ENCODE data around the gene ANGPTL2.

Gene ANGPTL2, protein sequence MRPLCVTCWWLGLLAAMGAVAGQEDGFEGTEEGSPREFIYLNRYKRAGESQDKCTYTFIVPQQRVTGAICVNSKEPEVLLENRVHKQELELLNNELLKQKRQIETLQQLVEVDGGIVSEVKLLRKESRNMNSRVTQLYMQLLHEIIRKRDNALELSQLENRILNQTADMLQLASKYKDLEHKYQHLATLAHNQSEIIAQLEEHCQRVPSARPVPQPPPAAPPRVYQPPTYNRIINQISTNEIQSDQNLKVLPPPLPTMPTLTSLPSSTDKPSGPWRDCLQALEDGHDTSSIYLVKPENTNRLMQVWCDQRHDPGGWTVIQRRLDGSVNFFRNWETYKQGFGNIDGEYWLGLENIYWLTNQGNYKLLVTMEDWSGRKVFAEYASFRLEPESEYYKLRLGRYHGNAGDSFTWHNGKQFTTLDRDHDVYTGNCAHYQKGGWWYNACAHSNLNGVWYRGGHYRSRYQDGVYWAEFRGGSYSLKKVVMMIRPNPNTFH

DNA sequence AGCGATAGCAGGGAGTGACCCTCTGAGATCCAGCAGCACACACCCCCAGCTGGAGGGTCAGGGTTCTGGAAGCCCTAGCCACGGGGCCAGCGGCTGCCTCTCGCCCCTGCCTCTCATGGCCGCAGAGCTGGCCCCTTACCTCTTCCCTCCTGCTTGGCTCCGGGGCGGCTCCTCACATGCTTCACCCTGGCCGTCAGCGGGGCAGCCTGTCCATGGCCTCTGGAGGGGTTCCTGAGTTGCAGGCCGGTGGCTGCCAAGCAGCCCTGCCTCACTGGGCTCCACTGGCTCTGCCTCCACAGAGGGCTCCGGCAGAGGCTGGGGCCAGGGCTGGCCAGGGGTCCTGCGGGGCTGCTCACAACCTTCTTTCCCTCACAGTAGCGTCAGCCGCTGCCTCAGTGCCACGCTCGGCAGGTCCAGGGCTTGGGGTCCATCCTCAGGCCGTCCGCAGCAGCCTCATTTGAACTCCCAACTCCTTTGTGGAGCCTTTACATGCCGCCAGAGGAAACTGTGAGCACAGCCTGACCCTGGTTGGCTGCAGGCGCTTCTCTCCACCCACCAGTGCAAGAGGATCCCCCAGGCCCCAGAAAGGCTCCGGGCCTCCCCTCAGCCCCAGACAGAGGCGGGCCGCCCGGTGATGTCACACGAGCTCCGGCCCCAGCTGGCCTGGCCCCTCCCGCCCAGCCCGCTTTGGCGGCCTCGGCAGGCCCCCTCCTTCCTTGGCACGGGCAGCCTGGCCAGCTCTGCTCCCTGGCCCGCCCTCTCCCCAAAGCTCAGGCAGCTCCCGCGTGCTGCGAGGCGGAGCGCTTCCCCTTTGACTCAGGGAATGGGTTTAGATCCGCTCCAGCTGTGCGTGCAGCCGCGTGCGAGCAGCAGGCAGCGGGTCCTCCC is at the start of gene ANGPTL2:
Gene ANGPTL2 (minus strand): TSS at position 460 of the 888 bp plus-strand sequence. CDS start 13,904 bp downstream, outside the sequence.
- DNase-seq, result no peak

DNA sequence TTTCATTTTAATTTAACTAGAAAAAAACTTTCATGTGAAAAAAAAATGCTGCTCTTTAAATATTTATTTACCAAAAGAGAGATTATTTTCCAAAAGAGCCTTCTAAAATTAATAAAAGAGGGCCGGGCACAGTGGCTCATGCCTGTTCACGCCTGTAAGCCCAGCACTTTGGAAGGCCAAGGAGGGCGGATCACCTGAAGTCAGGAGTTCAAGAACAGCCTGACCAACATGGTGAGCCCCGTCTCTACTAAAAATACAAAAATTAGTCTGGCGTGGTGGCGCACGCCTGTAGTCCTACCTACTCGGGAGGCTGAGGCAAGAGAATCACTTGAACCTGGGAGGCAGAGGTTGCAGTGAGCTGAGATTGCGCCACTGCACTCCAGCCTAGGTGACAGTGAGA is 48.9 kb upstream of the ANGPTL2 start:
- DNase-seq, result peak; percentile 18

DNA sequence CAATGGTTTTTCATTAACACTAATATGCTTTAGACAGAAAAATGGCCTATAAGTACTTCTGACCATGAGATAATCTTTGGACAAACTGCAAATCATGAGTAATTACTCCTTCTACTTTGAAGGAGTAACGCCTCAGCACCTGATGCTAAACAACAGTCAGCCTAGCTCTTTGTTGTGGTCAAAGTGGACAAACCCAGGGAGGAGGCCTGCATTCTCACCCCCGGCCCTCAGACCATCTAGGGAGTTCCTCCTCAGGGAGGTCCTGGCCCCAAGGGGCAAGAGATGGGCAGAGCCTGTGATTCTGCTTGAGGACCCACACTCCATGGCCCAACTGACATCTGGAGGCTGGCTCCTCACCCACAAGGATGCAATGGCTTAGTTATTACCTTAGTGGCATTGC is 48.2 kb upstream of the ANGPTL2 start:
- peak; percentile 45 for DNase-seq

DNA sequence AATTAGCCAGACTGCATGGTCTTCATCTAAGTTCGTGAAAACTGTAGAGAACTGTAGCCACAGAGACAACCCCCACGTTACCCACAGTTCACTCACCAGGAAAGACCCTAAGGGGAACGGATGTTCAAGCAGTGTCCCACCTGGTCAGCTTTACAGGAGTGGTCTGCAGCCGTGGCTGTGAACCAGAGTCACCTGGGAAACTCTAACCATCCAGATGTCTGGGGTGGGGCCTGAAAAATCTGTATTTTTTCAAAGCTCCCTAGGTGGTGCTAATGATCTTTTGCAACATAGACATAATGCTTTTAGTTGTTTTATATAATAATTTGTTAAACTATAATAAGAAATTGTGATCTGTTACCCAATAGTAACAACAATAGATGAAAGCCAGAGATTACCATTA is 47.7 kb upstream of the ANGPTL2 start:
- peak; percentile 22 for DNase-seq

DNA sequence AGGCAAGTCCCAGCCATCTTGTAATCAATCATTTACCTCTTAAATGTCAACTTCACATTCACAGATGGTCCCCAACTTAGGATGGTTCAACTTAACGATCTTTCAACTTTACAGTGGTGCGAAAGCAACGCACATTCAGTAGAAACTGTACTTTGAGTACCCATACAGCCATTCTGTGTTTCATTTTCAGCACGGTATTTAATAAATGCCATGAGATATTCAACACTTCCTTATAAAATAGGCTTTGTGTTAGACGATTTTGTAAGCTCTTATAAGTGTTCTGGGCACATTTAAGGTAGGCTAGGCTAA is 47.1 kb upstream of the ANGPTL2 start:
- no peak for DNase-seq

DNA sequence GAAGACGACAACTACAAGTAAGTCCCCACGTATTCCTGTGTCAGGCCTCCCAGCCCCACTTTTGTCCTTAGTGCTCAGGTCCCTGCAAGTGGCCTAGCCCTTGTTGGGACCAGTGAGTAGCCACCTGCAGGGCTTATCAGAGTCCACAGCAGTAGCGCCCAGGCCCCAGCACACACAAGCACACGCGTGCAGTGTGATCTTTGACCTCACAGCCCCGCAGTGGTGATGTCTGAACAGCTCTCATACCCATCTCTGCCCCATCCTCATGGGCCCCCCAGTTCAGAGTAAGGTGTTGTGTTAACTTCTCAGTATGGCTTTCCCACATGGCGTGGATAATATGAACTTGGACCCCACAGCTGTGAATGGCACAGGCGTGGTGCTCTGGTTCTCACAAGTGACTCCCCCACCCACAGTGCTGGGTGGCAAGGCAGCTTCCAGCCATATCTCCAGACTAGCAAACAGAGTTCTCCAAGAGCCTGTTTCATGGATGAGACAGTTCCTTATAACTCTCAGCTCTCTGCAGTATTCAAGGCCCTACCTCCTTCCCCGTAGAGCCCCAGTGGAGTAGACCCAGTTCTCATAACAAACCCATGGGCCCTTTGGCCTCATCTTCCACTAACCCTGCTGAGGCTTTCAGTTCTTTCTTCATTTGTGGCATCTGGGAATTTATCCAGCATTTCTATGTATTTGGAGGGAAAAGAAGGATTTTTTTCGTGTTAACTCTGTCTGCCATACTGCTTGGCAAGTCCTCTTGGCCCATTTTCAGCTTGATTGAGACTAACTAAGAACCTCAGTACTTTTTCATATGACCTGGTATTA is 46.5 kb upstream of the ANGPTL2 start:
- peak; percentile 32 for DNase-seq

DNA sequence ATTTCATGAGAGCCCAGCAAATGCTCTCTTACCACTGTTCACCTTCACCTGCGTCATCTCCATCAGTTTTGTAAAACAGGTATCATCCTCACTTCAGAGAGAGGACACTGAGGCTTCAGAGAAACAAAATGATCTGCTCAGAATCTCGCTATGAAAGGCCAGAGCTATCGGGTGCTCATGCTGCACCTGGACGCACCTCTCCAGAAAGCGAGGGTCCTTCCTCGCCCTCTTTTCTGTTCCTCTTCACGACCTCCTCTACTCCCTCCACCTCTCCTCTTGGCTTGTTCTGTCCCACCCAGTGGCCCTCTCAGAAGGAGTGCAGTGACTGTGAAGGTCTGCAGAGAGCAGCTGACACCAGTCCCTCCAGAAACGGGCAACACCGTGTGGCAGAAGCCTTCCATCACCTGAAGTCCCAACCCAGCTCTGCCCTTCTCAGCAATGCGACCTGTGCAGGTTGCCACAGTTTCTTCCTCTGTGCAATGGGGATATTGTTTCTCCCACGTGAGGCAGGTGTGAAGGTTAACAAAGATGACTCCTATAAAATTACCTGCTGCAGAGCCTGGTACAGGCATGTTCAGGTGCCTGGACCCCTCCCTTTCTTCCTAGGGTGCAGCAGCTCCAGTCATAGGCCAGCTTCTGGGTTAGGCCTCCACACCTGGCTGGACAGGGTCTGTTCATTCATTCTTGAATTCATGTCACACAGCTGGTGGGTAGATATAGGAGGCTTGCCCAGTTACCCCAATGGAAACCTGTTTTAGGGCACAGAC is 45.3 kb upstream of the ANGPTL2 start:
- peak; percentile 37 for DNase-seq

DNA sequence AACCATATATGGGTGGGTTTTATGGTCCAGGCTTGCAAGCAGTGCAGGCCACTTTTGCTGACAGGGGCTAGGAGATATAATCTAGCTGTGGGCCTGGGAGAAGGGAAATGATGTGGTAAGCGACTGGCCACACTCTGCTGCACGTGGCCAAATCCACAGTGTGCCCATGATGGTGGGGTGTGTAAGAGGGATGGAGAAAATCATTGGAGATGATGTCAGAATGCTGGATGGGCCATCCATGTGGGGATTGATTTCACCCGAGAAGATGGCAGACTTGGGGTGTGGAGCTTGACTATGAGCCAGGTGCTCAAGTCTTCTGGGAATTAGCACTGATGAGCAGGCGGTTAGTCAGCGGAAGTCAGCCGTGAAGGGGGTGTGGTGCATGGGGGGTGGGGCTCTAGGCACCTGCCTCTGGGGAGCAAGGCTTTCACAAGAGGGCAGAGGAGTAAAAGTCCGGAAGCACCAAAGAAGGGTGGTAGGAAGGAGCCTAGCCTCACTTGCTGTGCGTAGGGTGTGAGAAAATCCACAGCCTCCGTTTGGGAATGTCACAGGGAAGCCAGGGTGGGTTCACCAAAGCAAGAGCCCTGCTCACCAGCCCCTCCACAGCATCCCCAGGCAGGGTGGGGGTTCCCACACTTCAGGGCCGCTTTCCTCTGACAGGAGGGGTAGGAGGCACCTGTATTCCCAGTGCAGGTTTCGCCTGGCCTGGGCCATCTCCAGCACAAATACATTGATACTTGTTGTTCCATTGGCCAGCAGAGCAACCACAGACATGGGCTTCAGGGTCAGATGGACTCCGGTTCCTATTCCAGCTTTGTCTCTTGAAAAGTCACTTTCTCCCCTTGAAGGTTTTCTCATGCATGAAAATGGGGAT is 44.5 kb upstream of the ANGPTL2 start:
- DNase-seq, result peak; percentile 36

DNA sequence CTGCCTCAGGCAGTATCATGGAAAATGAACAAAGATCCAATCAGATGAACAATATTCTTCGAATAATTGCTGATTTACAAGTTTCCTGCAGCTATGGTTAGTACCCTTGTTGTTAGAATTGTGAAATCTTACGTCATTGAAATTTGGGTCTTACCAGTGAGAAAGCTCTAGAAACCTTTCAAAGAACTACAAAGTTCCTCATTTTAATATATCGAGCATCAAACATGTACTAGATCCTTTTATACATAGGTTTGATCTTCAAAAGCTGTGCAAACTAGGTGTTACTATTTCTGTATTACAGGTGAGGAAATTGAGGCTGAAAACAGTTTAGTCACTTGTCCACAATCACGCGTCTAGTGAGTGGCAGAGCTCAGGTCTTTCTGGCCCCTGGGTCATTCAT is 43.7 kb upstream of the ANGPTL2 start:
- DNase-seq, result no peak

DNA sequence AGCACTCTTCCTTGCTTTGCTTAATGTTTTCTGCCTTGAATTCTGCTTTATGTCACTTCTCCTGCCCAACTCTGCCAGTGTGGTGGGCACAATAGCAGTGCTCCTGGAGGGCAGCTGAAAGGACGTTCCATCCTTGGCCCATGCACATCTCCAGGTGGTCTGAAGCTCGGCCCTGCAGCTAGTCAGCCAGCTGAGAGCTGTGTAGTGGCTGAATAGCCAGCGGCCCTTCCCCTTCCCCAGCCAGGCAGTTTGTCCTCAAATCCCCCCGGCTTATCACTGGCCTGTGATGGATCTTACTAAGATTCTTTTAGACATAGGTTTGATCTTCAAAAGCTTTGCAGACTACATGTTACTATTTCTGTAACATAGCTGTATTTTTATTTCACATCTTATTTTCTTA is 42.7 kb upstream of the ANGPTL2 start:
- peak; percentile 30 for DNase-seq

DNA sequence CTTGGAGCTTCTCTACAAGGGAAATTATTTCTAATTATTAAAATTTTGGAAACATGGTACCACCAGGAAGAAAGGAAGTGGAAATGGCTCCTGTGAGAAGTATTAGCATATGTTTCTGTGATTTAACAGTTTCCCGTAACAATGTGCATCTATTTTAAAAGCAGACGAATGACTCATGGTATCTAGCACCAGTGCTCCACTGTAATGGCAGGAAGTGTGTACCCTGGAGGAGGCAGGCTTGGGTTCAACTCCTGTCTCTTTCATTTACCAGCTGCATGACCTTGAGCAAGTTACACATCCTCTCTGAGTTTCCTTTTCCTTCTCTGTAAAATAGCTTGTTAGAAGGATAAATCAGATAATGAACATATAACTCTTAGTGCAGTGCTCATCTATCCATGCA is 41.0 kb upstream of the ANGPTL2 start:
- DNase-seq, result peak; percentile 45

DNA sequence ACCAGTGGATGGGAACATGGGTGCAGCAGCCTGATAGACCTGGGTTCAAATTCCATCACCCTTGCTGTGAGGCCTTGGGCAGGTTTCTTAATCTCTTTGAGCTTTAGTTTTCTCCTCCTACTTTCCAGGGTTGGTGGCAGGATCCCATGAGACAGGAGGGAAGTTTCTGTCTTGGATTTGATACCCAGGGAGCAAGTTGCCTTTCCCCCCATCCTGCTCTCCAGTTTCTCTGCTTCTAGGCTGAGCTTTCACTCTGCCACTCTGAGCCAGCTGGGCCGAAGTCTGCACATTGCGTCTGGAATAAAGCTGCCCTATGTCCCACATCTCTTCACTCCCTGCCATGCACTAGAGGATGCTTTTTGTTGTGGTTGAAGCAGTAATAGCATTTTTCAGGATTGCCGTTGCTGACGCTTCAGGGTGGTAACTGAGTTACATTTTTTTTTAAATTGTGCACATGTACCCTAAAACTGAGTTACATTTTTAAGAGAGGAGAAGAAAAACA is 40.5 kb upstream of the ANGPTL2 start:
- DNase-seq, result peak; percentile 15

DNA sequence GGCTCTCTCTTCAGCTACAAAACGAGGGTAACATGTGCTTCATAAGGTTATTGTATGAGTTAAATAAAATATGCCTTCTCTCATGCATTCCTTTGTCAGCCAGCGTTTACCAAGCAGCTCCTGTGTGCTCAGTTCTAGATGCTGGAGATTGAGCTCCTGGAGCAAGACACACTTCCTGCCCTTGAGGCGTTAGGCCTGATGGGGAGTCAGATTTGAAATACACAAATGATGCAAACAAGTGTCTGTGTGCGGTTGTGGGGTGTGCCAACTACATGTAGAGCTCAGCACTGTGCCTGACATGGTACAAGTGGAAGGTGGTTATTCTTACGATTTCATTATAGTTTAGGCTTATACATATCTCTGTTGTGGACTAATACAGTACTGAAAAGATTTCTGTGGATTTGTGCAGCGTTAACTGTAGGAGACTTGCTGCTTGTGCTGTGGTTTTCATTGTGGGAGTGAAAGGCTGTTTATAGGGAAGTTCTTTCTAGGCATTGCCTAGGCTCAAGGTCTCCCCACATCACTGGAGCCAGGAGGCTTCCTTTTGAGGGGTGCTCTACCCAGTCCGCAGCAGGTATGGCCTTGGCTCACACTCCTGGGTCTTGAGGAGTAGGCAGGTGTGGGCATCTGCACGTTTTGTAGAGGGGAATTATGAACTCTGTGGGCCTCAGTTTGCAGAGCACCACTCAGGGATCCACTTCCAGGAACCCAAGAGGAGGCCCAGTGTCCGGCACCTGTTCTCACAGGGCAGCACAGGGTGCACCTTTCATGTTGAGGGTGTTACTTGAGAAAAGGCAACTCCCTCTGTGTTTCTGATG is 39.8 kb upstream of the ANGPTL2 start:
- peak; percentile 50 for DNase-seq

DNA sequence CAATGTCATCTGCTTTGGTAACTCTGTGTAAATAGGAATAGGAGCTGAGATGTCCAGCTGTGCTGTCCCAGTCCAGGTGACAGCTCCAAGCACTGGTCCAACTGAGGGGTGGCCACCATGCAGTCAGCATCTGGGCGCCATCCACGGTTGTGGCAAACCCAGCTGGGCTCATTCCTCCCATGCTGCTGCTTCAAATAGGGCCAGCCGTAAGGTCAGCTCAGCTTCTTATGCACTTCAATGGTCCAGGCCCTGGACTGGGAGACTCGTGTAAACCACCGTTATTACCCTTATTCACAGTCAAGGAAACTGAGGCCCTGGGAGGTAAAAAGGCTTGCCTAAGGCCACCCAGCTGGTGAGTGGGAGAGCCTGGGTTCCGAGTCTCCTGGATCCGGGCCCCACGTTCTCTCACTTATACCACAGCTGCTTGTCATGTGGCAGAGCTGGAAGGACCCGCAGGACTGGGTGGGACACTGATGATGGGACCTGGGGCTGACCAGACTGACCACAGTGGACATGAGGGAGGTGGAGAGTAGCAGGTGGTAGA is 38.7 kb upstream of the ANGPTL2 start:
- peak; percentile 30 for DNase-seq

DNA sequence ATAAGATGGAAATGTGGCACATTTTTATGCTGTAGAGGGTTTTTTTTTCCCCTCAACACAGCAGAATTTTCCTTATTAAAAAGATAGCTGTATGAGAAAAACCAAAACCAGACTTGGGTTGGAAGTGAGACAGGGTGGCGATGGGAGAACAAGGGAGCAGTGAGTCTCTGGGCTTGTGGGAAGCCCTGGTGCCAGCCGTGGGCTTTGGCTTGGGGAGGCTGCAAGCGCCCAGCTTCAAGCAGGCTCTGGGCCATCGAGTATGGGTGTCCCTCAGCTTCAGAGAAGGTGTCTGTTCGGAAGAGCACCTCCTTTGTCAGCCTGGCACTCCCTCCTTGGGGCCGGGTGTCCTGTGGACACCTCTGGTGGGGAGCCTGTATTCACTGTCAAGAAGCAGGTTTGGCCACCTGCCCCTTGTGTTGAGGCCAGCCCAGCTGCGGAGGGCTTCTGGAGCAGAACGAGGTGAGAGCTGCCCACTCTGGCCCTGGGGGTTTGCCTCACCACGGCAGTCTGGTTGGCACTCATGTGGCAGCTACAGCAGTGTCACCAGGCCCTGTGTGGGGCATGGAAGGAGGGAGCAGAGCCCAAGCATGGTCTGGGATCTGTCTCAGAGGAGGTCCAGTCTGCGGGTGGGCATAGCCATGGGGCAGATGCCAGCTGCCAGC is 37.6 kb upstream of the ANGPTL2 start:
- peak; percentile 50 for DNase-seq

DNA sequence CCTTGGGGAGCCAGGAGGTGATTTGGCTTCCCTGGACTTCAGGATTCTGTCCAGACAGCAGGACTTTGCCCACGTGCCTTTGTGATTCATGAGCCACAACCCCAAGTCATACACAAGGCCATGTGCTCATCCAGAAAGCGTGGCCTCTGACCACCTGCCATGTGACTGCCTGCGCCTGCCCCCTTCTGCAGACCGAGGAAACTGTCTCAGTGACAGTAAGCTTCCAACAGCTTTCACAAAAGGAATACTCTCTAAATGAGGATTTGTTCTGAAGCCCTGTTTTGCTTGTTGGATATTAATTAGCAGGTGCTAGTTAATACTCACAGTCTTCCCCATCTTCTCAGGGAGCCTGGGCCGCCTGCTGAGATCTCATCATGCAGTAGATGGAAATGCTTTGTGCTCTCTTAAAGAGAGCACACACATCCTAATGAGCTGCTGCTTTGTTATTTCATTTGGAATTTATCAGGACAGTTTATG is 36.9 kb upstream of the ANGPTL2 start:
- peak; percentile 44 for DNase-seq

DNA sequence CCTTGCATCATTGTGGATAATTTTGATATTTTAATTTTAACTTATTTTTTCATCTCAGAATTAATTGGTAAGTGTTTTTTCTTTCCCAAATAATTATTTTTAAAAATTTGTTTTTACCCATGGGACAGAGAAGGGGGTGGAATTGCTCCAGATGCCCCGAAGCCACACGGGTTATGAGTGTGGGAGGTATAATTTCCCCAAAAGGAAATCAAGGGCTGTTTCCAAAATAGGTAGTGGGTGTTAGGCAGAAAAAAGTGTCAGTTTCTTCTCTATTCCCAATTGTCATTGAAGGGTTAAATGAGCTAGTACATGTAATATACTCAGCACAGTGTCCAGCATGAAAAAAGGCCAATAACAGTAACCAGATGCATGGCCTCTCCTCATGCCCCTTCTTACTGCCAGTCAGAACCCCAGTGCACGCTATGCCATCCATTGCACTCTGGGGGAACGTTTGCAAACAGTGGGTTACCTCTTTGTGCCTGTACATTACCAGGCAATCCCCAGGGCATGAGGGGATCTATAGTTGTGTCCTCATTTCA is 36.4 kb upstream of the ANGPTL2 start:
- peak; percentile 35 for DNase-seq

DNA sequence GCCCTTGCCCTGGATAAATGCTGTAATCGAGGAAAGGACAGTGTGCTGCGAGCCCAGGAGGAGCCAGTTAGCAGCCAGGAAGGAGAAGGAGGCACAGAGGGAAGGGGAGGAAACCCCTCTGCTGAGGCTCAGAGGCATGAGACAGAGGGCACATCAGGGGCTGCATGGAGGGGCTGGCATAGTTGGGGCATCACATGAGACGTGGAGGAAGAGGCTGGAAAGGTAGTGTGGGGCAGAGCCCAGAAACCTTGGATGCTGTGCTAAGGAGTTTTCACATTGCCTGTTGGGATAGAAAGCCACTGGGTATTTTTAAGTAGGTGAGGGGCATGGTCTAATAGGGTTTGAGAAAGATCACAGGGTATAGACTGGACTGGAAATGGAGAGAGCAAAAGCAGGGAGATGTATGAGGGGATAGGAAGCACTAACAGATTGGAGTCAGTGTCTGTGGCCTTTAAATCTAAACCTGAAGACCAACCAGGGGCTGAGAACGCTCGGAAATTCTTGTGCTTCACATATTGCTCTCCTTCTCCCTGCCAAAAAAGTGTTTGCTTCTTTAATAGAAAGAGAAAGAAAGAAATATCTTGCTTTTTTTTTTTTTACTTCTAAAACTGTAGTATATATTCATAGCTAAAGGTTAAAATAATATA is 33.0 kb upstream of the ANGPTL2 start:
- DNase-seq, result peak; percentile 37
